ENCODE measurements around the gene TMEM184C. TPM values are rescaled to one million over a fixed set of nuclear protein-coding genes. Genes with fewer than 3 reads are reported as not detected.

The TMEM184C gene
- total and polyA plus RNA-seq, 2 of the 8 experiments (the other 6 are each of a cell fraction or from before 2014, with no cell fraction given), result 11.1 to 42.4 TPM

DNA sequence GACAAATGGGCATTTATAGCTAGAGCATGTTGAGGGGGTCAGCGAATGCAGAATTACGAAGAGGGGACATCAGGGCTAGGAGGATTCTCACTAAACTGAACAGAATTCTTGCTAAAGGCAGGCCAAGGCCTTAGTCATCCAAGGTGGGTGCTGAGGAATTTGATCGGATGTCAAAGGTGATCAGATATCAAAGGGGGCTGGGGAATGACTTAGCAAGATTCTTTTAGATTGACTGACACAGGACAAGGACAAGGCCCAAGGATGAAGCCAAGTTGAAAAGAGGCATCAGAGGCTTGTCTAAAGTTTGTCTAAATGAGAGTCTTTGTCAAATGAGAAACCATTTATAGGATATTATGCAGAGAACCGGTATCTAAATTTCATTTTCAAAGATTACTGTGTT is 9.7 kb downstream of the TMEM184C start:
- no peak overlapping the region for H2BK120ac ChIP-seq (replicated peaks; ENCODE audit: low read depth, low read length)
- 90% methylated on average over 4 of the region's 4 CpGs; no CpG with 5 or more reads in 1 of the 2 experiments for WGBS, 2 experiments (ENCODE audit: extremely low coverage in 1 of 2, insufficient coverage in 1 of 2, insufficient read length in 1 of 2, insufficient replicate concordance in 2 of 2, low coverage in 1 of 2, low lambda C conversion rate in 2 of 2, missing lambda C conversion rate in 1 of 2)
- no peaks in the 10 kb centered on the region for H4K20me1 ChIP-seq (replicated peaks in 1 of 2; ENCODE audit: control insufficient read depth in 1 of 2, insufficient read depth in 2 of 2, low read length in 2 of 2)
- no peak overlapping the region for H2AFZ ChIP-seq (ENCODE audit: low read length)
- no peak overlapping the region for H3K23ac ChIP-seq (ENCODE audit: insufficient read length)
- no peak overlapping the region for H4K5ac ChIP-seq (ENCODE audit: insufficient read length, low read depth, low read length)
- no peak overlapping the region for H2BK15ac ChIP-seq (ENCODE audit: low read length)
- H3K56ac ChIP-seq (replicated peaks; ENCODE audit: insufficient read length, low read depth, low read length), result no peak overlapping the region
- peaks cover 0 to 82% (median 5%) of the 10 kb centered on the region in 4 experiments; a peak in 4 of 8 replicates for H3K36me3 ChIP-seq (ENCODE audit: control insufficient read depth in 2 of 4, insufficient read depth in 4 of 4, low read length in 3 of 4)
- H4K91ac ChIP-seq (replicated peaks; ENCODE audit: insufficient read length, low read length), result no peak overlapping the region
- ChIA-PET POLR2A (ENCODE audit: partially characterized antibody) (interaction anchor here (1.7 to 2.3 kb wide), 3 partner anchors 9 to 14 kb away, joined by 5 to 10 read pairs (median 8); partner anchors contain the start of gene TMEM184C), CTCF (ENCODE audit: partially characterized antibody) (interaction anchor here (0.8 to 5.7 kb wide), 5 partner anchors 11 to 240 kb away, joined by 3 to 32 read pairs (median 3); no protein-coding TSS in a partner anchor)
- H3K23me2 ChIP-seq (ENCODE audit: low read depth, low read length), result no peaks in the 10 kb centered on the region
- peaks cover 0 to 10% of the 10 kb centered on the region in 2 experiments; a peak in 2 of 4 replicates for H3K79me2 ChIP-seq (ENCODE audit: control insufficient read depth in 1 of 2, insufficient read depth in 2 of 2, low read length in 2 of 2)
- H3K14ac ChIP-seq (ENCODE audit: insufficient read length), result no peak overlapping the region
- no peak overlapping the region for H2BK12ac ChIP-seq (ENCODE audit: low read depth, low read length)
- TF ChIP-seq SIX5 (IDR thresholded peaks at IDR 0.05; ENCODE audit: low read depth, low read length) (no peak), MAFK (IDR thresholded peaks at IDR 0.05; ENCODE audit: low read depth, low read length) (peak; percentile 63; the same call in 1 of the 2 replicates), BACH1 (IDR thresholded peaks at IDR 0.05; ENCODE audit: low read length) (peak; percentile 89)
- peak overlapping the region in 1 of 4 experiments; percentile 10; a peak in 1 of 7 replicates for H3K9ac ChIP-seq (replicated peaks in 1 of 4; ENCODE audit: extremely low read depth in 1 of 4, low read depth in 3 of 4, low read length in 3 of 4)
- H2BK20ac ChIP-seq (ENCODE audit: low read length), result no peak overlapping the region
- H3K9me3 ChIP-seq (ENCODE audit: insufficient read depth in 2 of 2, low read depth in 1 of 2, low read length in 1 of 2), result no peaks in the 10 kb centered on the region
- peaks cover 4 to 19% (median 6%) of the 10 kb centered on the region in 4 experiments; a peak in 5 of 7 replicates for H3K4me1 ChIP-seq (replicated peaks in 1 of 4; ENCODE audit: control insufficient read depth in 3 of 4, insufficient read depth in 4 of 4, low read length in 3 of 4)
- H4K8ac ChIP-seq (ENCODE audit: extremely low read depth, insufficient read depth, low read length), result no peak overlapping the region
- no peak overlapping the region for H2AK5ac ChIP-seq (ENCODE audit: low read depth, low read length)
- no peak overlapping the region for H2BK5ac ChIP-seq (ENCODE audit: low read depth, low read length)
- H3K79me1 ChIP-seq (ENCODE audit: low read depth, low read length), result no peaks in the 10 kb centered on the region
- no peak for DNase-seq (ENCODE audit: low read depth in 1 of 2, low spot score in 2 of 2)
- H3K18ac ChIP-seq (ENCODE audit: extremely low read depth, low read length), result no peak overlapping the region
- no peak overlapping the region for H3K4ac ChIP-seq (replicated peaks; ENCODE audit: insufficient read length, low read depth, low read length)
- no peak overlapping the region; a peak in 1 of 4 replicates for H3K4me2 ChIP-seq (ENCODE audit: insufficient read depth in 1 of 2, low read depth in 2 of 2, low read length in 2 of 2)
- H3K27ac ChIP-seq (ENCODE audit: low read depth, low read length), result no peak overlapping the region
- no peak overlapping the region for H3K4me3 ChIP-seq (ENCODE audit: extremely low read depth in 1 of 4, insufficient read depth in 2 of 4, low read depth in 3 of 4, low read length in 4 of 4)
- no peak for FAIRE-seq
- no peaks in the 10 kb centered on the region for H3K27me3 ChIP-seq (replicated peaks in 1 of 4; ENCODE audit: control insufficient read depth in 3 of 4, extremely low read depth in 1 of 4, insufficient read depth in 3 of 4, low read length in 3 of 4)

All from H1 (cell line).